H1 (cell line): ENCODE data around the gene DERL3. TPM values are rescaled to one million over a fixed set of nuclear protein-coding genes. Genes with fewer than 3 reads are reported as not detected.

Source experiments
- CBX5 ChIP-seq: fragments of 300-800, 300-1000 bp; sonication (generic); IDR thresholded peaks from 2 replicates; pipeline ENCODE4 v1.7.1; 2016; ENCODE audit warnings: antibody characterized with exemption, low read length, low read depth
- CHD1 ChIP-seq: IDR thresholded peaks from 2 replicates; pipeline ENCODE4 v1.6.1; 2012; ENCODE audit warnings: low read depth, low read length, improper control_type of control experiment
- RNF2 ChIP-seq: fragments of 200-900, 300-1000 bp; sonication (generic); IDR thresholded peaks from 2 replicates; pipeline ENCODE4 v1.7.1; 2016; ENCODE audit warnings: borderline replicate concordance, low read depth, mild to moderate bottlenecking, antibody characterized with exemption, low read length; ENCODE audit not compliant: poor library complexity, severe bottlenecking; ENCODE audit errors: missing control alignments
- SP4 ChIP-seq: IDR thresholded peaks from 2 replicates; pipeline ENCODE4 v1.6.1; 2012; ENCODE audit warnings: low read length, inconsistent platforms
- SUZ12 ChIP-seq: fragments of 200-600 bp; sonication (generic); IDR thresholded peaks from 2 replicates; pipeline ENCODE4 v1.6.1; 2012; ENCODE audit warnings: mild to moderate bottlenecking, inconsistent platforms, low read length, moderate library complexity, mixed read lengths
- ZNF274 ChIP-seq: IDR thresholded peaks from 2 replicates; pipeline ENCODE4 v1.7.0; 2012; ENCODE audit warnings: low read length, borderline replicate concordance; ENCODE audit errors: extremely low read depth
- polyA plus RNA-seq, 7 experiments: library from polyadenylated mRNA; depleted of rRNA in 3 of 7; stranded (reverse) in 5 of 7; unstranded in 2 of 7; fragments of >200 nt in 5 of 7; fragments of 200-250 nt in 2 of 7; gene quantifications; 1 replicate in 5 of 7; 2 replicates in 1 of 7; 4 replicates in 1 of 7; pipeline versions ENCODE4 v1.2.1 to v1.2.3, GENCODE V29; 2011 to 2013; ENCODE audit warnings: missing spikeins in 2 of 7, mixed read lengths in 2 of 7
- total RNA-seq: library from RNA; stranded (reverse); fragmentation: NEBNext Ultra II Directional; extraction: Animal tissue kit (Norgen Biotek cat#: 25700); gene quantifications from 2 replicates; pipeline ENCODE4 v1.2.1, GENCODE V29; 2021
- TF ChIP-seq, protein P1 (sequence below), 3 experiments: IDR thresholded peaks; 1 replicate in 2 of 3; 2 replicates in 1 of 3; pipeline versions ENCODE4 v1.5.1 to v1.6.1; 2011; ENCODE audit warnings: low read length in 3 of 3, mild to moderate bottlenecking in 3 of 3, inconsistent platforms in 2 of 3, low read depth in 1 of 3, moderate library complexity in 1 of 3; ENCODE audit not compliant: insufficient read depth in 1 of 3; ENCODE audit errors: control extremely low read depth in 1 of 3

DERL3 gene
- total and polyA plus RNA-seq, 2 of the 8 experiments (the other 6 are each of a cell fraction or from before 2014, with no cell fraction given), result 8.7 to 19.5 TPM

- TF ChIP-seq, protein P1, sequence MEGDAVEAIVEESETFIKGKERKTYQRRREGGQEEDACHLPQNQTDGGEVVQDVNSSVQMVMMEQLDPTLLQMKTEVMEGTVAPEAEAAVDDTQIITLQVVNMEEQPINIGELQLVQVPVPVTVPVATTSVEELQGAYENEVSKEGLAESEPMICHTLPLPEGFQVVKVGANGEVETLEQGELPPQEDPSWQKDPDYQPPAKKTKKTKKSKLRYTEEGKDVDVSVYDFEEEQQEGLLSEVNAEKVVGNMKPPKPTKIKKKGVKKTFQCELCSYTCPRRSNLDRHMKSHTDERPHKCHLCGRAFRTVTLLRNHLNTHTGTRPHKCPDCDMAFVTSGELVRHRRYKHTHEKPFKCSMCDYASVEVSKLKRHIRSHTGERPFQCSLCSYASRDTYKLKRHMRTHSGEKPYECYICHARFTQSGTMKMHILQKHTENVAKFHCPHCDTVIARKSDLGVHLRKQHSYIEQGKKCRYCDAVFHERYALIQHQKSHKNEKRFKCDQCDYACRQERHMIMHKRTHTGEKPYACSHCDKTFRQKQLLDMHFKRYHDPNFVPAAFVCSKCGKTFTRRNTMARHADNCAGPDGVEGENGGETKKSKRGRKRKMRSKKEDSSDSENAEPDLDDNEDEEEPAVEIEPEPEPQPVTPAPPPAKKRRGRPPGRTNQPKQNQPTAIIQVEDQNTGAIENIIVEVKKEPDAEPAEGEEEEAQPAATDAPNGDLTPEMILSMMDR (IDR thresholded peaks at IDR 0.05; ENCODE audit: control extremely low read depth in 1 of 3, insufficient read depth in 1 of 3, low read depth in 1 of 3, low read length in 3 of 3), result no peak
- TF ChIP-seq SUZ12 (no peak), CBX5 (no peak), ZNF274 (no peak), SP4 (no peak), CHD1 (no peak), RNF2 (no peak)
These were observed 51.3 kb downstream of the DERL3 start (continued) for GRCh38 chr22:23787600-23787896.
